ENCODE measurements around the gene AKT2.
A peak's percentile ranks its signal among the peaks of the same experiment; 100 is the strongest.
"Not testable (repeated sequence)": the region's sequence is repeated elsewhere in the genome, so short reads cannot be mapped to it uniquely, and the experiment has no call there.

Gene AKT2

DNA sequence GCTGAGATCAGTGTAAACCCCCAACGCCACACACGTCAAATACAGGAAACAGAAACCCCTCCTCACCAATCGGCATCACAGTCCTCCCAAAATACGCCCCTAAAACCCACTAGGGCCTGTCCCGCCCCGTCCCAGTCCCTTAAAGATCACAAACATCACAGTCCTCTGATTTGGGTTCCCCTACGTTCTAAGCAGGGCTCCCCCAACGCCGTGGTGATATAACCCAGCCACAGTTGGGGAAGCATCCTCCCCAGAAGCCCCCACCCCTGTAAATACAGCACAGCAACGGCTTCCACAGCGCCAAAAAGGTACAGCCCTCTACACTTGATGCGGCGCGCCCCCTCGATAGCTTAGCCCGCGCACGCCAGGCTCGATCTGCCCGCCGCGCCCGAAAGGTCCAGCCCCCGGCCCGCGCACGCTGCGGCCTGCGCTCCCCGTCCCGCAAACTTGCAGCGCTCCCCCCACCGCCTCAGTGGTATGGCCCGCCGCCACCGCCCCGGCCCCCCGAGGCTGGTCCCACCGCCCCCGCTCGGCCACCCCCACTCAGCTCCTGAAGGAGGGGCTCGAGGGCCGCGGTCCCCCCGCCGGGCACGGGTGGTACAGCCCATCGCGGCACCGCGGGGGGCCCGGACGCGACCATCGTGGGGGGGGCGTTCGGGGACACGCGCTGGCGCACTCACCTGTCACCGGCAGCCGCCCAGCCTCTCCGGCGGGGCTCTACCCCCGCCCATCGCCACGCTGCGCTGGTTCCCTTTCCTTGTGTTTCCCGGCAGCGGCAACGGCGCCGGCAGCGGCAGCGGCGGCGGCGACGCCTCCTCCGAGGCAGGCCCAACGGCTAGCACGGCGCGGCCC lies at the start of gene AKT2:
TSS of gene AKT2 (minus strand) at position 845 of the 852 bp plus-strand sequence. CDS start 20,078 bp downstream, outside the sequence.
- H3K36me3 ChIP-seq (ENCODE audit: low read depth) = peaks cover 4% of the 10 kb centered on the region; the same call in 1 of the 2 replicates
- no peaks in the 10 kb centered on the region for H3K9me3 ChIP-seq (ENCODE audit: severe bottlenecking)
- peak; percentile 33 for ATAC-seq (ENCODE audit: low read depth)
- peak within 1 kb of the TSS; percentile 64 for H3K27ac ChIP-seq (ENCODE audit: poor library complexity, severe bottlenecking)
- peak within 1 kb of the TSS; percentile 88 for H3K4me3 ChIP-seq (ENCODE audit: severe bottlenecking)
- peak; percentile 68 for DNase-seq (ENCODE audit: low spot score)
- H3K4me1 ChIP-seq (ENCODE audit: insufficient read depth, poor library complexity, severe bottlenecking) = peaks cover 4% of the 10 kb centered on the region
- TF ChIP-seq, protein P1, sequence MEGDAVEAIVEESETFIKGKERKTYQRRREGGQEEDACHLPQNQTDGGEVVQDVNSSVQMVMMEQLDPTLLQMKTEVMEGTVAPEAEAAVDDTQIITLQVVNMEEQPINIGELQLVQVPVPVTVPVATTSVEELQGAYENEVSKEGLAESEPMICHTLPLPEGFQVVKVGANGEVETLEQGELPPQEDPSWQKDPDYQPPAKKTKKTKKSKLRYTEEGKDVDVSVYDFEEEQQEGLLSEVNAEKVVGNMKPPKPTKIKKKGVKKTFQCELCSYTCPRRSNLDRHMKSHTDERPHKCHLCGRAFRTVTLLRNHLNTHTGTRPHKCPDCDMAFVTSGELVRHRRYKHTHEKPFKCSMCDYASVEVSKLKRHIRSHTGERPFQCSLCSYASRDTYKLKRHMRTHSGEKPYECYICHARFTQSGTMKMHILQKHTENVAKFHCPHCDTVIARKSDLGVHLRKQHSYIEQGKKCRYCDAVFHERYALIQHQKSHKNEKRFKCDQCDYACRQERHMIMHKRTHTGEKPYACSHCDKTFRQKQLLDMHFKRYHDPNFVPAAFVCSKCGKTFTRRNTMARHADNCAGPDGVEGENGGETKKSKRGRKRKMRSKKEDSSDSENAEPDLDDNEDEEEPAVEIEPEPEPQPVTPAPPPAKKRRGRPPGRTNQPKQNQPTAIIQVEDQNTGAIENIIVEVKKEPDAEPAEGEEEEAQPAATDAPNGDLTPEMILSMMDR (IDR thresholded peaks at IDR 0.05; ENCODE audit: poor library complexity, severe bottlenecking) = no peak
- no peaks in the 10 kb centered on the region for H3K27me3 ChIP-seq (ENCODE audit: insufficient read depth, poor library complexity, severe bottlenecking)

DNA sequence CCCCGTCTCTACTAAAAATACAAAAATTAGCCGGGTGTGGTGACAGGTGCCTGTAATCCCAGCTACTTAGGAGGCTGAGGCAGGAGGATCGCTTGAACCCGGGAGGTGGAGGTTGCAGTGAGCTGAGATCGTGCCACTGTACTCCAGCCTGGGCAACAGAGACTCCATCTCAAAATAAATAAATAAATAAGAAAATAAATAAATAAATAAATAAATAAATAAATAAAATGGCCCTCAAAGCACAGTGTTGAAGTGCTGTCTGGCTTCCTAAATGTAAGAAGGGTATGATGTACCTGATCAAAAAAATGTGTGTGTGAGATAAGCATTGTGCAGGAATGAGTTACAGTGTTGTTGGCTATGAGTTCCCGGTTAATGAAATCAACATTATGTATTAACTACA lies 47.9 kb upstream of the AKT2 start:
- H3K36me3 ChIP-seq (ENCODE audit: low read depth) = peaks cover 60% of the 10 kb centered on the region
- not testable (repeated sequence) for DNase-seq (ENCODE audit: low spot score); H3K27ac ChIP-seq (ENCODE audit: poor library complexity, severe bottlenecking); H3K4me3 ChIP-seq (ENCODE audit: severe bottlenecking); H3K4me1 ChIP-seq (ENCODE audit: insufficient read depth, poor library complexity, severe bottlenecking); H3K27me3 ChIP-seq (ENCODE audit: insufficient read depth, poor library complexity, severe bottlenecking); H3K9me3 ChIP-seq (ENCODE audit: severe bottlenecking); ATAC-seq (ENCODE audit: low read depth)

DNA sequence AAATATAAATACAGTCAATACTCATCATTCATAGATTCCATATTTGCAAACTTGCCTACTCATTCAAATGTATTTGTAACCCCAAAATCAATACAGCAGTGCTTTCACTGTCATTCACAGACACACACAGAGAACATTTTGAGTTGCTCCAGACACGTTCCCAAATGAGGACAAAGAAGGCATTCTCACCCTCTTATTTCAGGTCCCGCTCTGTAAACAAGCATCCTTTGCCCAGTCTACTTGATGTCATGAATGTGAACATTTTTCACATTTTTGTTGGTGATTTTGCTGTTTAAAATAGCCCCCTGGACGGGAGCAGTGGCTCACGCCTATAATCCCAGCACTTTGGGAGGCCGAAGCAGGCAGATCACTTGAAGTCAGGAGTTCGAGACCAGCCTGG lies 47.5 kb upstream of the AKT2 start:
- TF ChIP-seq, protein P1 (IDR thresholded peaks at IDR 0.05; ENCODE audit: poor library complexity, severe bottlenecking) = no peak
- H3K27ac ChIP-seq (ENCODE audit: poor library complexity, severe bottlenecking) = no peak overlapping the region
- ATAC-seq (ENCODE audit: low read depth) (no peak), DNase-seq (ENCODE audit: low spot score) (no peak)
- H3K36me3 ChIP-seq (ENCODE audit: low read depth) = peaks cover 60% of the 10 kb centered on the region
- H3K27me3 ChIP-seq (ENCODE audit: insufficient read depth, poor library complexity, severe bottlenecking) = no peaks in the 10 kb centered on the region
- H3K4me1 ChIP-seq (ENCODE audit: insufficient read depth, poor library complexity, severe bottlenecking) = no peaks in the 10 kb centered on the region
- no peaks in the 10 kb centered on the region for H3K9me3 ChIP-seq (ENCODE audit: severe bottlenecking)
- no peak overlapping the region for H3K4me3 ChIP-seq (ENCODE audit: severe bottlenecking)

DNA sequence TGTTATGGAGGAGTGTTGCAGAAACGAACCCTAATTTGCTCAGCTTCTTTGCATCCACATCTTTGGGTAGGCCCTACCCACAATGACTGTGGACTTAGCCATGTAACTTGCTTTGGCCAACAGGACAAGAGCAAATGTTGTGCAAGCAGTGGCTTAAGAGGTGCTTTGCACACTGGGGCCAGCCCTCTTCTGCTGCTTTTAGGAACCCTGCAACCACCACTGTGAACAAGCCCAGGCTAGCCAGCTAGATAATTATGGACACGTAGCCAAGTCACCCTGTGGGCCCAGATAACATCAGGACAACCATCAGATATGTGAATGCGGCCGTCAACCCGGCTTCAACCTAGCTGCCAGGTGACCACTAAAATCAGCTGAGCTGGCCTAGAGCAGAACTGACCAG lies 45.9 kb upstream of the AKT2 start:
- DNase-seq (ENCODE audit: low spot score) (no peak), ATAC-seq (ENCODE audit: low read depth) (peak; percentile 73)
- TF ChIP-seq, protein P1 (IDR thresholded peaks at IDR 0.05; ENCODE audit: poor library complexity, severe bottlenecking) = no peak
- H3K36me3 ChIP-seq (ENCODE audit: low read depth) = peaks cover 63% of the 10 kb centered on the region
- H3K4me3 ChIP-seq (ENCODE audit: severe bottlenecking) = no peak overlapping the region
- H3K27me3 ChIP-seq (ENCODE audit: insufficient read depth, poor library complexity, severe bottlenecking) = no peaks in the 10 kb centered on the region
- no peaks in the 10 kb centered on the region for H3K4me1 ChIP-seq (ENCODE audit: insufficient read depth, poor library complexity, severe bottlenecking)
- H3K9me3 ChIP-seq (ENCODE audit: severe bottlenecking) = no peaks in the 10 kb centered on the region
- no peak overlapping the region for H3K27ac ChIP-seq (ENCODE audit: poor library complexity, severe bottlenecking)

DNA sequence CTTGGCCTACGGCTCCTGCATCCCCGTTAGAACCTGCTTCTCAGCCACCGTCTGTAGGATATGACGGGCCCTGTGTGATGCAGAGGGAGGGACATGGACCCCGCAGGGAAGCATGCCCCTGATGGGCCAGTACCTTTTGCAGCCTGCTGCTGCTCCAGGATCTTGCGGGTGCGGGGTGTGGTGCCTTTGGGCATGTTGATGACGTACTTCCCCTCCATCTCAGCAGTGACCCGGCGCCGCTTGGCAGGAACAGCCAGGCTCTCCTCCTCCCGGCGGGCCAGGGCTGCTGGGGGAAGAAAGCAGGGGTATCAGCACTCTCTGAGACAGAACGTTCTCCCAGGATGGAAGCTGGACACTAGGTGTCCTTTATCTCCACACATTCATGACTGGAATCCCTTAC lies 41.1 kb upstream of the AKT2 start:
- Histone ChIP-seq H3K4me1 (ENCODE audit: insufficient read depth, poor library complexity, severe bottlenecking) (no peaks in the 10 kb centered on the region), H3K27me3 (ENCODE audit: insufficient read depth, poor library complexity, severe bottlenecking) (no peaks in the 10 kb centered on the region), H3K9me3 (ENCODE audit: severe bottlenecking) (no peaks in the 10 kb centered on the region), H3K27ac (ENCODE audit: poor library complexity, severe bottlenecking) (no peak overlapping the region), H3K36me3 (ENCODE audit: low read depth) (peaks cover 57% of the 10 kb centered on the region), H3K4me3 (ENCODE audit: severe bottlenecking) (no peak overlapping the region)
- TF ChIP-seq, protein P1 (IDR thresholded peaks at IDR 0.05; ENCODE audit: poor library complexity, severe bottlenecking) = no peak
- ATAC-seq (ENCODE audit: low read depth) = no peak
- DNase-seq (ENCODE audit: low spot score) = no peak
